GM20000 (cell line): ENCODE data around the gene ING2.

Source experiments
- DNase-seq: peaks from one replicate; pipeline ENCODE4 v3.0.0; 2012; ENCODE audit warnings: low spot score
- TF ChIP-seq, protein P1 (sequence below): IDR thresholded peaks from 2 replicates; pipeline ENCODE4 v1.5.1; 2012; ENCODE audit warnings: mild to moderate bottlenecking, control low read depth; ENCODE audit errors: extremely low read depth, missing control alignments

The ING2 gene

DNA sequence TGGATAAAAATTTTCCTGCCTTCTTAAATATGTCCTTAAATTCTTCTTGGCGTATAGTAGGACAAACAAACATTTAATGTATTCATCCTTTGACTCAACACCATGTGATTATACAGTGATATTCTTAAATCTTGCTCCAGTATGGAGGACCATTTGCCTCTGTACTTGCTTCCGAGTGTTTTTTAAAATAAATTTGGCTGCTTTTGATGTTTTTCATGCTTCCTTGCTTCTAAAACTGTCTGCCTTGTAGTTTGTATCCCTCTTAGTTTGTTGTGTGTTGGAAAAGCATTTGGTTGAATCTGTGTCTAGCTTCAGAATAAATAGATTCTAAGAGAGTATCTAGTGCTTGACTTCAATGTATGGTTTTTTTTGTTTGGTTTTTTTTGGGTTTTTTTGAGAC, 12.3 kb downstream of the ING2 start:
- no peak for DNase-seq
- TF ChIP-seq, protein P1, sequence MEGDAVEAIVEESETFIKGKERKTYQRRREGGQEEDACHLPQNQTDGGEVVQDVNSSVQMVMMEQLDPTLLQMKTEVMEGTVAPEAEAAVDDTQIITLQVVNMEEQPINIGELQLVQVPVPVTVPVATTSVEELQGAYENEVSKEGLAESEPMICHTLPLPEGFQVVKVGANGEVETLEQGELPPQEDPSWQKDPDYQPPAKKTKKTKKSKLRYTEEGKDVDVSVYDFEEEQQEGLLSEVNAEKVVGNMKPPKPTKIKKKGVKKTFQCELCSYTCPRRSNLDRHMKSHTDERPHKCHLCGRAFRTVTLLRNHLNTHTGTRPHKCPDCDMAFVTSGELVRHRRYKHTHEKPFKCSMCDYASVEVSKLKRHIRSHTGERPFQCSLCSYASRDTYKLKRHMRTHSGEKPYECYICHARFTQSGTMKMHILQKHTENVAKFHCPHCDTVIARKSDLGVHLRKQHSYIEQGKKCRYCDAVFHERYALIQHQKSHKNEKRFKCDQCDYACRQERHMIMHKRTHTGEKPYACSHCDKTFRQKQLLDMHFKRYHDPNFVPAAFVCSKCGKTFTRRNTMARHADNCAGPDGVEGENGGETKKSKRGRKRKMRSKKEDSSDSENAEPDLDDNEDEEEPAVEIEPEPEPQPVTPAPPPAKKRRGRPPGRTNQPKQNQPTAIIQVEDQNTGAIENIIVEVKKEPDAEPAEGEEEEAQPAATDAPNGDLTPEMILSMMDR: no peak

DNA sequence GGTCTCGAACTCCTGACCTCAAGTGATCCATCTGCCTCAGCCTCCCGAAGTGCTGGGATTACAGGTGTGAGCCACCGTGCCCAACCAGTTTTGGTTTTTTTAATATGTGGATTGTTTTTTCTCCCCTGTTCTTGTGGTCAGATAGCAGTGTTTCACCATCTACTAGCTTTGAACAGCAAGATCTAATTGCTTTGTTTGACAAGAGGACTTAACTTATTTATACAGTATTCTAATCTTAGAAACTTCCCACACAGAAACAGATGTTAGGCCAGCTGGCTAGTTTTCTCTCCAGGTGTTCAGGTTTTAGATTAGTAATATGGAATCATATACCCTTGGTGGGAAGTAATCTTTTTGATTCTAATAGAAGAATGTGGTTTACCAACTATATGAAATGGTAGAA, 12.9 kb downstream of the ING2 start:
- TF ChIP-seq, protein P1: no peak
- DNase-seq: no peak

DNA sequence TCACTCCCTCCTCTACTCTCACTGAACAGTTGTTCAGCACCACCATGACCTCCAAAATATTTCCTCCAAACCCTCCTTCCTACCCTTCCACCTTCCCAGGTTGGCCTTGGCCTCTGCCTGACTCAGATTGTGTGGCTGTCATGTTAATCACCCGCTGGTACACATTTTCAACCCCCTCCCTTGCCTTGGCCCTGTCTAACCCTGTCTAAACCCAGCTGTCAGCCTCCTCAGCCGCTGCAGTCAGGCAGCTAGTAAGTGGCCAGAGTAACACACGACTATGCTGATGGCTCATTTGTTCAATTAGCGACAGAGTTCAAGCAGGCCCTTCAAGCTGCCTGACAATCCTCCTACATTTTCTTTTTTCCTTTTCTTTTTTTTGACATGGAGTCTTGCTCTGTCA, 18.0 kb downstream of the ING2 start:
- TF ChIP-seq, protein P1: no peak
- no peak for DNase-seq

DNA sequence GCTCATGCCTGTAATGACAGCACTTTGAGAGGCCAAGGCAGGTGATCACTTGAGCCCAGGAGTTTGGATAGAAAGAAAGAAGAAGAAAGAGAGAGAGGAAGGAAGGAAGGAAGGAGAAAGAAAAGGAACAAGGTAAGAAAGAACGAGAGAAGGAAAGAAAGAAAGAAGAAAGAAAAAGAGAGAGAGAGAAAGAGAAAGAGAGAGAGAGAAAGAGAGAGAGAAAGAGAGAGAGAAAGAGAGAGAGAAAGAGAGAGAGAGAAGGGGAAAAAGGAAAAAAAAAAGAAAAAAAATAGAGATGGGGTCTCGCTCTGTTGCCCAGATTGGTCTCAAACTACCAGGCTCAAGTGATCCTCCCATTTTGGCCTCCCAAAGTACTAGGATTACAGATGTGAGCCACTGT, 22.5 kb downstream of the ING2 start:
- no peak for DNase-seq
- TF ChIP-seq, protein P1: no peak

DNA sequence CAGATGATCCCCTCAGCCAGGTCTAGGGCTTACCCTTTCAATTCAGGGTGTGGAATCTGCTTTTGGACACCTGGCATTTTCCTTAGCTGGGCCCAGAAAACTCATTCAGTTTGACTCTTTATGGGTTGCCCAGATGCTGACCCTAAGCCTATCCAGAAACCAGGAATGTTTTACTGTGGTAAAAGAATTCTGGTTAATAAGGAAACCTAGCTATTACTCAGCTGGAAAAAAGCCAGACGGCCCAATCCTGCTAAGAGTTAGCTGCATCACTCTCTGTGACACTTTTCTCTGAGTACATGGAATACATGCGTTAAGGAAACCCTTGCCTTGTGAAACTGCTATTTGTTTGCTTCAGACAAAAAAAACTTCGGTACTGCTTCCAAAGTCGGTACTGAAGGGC, 28.0 kb downstream of the ING2 start:
- TF ChIP-seq, protein P1: no peak
- no peak for DNase-seq

DNA sequence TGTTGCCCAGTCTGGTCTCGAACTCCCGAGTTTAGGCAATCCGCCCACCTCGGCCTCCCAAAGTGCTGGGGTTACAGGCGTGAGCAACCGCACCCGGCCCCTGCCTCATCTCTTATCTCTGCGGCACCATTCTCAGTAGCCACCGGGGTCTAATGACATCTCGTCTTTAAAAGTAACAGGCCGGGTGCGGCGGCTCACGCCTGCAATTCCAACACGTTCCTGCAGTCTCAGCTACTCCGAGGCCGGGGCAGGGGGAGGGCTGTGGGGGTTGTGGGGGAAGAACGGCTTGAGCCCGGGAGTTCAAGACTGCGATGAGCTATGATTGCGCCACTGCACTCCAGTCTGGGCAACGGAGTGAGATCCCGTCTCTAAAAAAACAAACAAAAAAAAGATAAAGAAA, 28.8 kb downstream of the ING2 start:
- TF ChIP-seq, protein P1: no peak
- no peak for DNase-seq

DNA sequence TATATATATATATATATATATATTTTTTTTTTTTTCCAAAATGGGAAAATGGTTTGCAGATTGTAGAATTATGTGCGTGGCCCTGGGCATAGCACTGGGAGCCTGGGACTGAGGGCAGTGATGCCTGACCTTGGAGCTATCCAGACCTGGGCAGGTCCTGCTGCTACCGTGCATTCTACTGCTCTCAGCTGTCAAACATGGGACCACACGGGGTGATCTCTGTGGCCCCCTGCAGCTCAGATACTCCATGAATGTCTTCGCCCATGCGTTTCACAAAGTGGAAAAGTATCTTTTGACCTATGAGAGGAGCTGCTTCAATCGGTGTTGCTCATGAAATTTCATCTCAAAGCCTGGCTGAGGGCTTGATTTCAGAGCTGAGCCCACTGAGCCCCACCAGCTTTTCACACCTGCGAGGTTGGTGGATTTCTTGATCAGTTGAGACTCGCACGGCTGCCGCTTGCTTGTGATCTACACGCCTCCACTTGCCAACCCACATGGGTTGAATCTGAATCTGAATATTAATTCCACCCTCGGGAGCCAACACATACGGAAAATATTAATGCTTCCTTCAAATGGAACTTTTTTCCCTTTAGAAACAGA, 35.7 kb downstream of the ING2 start:
- DNase-seq: no peak
- TF ChIP-seq, protein P1: no peak
